Ascending aorta (tissue), 2 donors: Measurements from ENCODE around the gene ATP6V0A1. TPM values are rescaled to one million over a fixed set of nuclear protein-coding genes. Genes with fewer than 3 reads are reported as not detected.

Experiments used
- DNase-seq, 2 donors: peaks; one replicate each; pipeline ENCODE4 v3.0.0-alpha.2; 2019; ENCODE audit warnings: low spot score in 2 of 2
- H3K27ac ChIP-seq, 2 donors: fragments of 200-600 bp; sonication (generic); one replicate each; pipeline ENCODE4 v1.5.1; 2016 to 2017; ENCODE audit warnings: mild to moderate bottlenecking in 1 of 2
- H3K27me3 ChIP-seq: fragments of 200-600 bp; sonication (generic); one replicate; pipeline ENCODE4 v1.5.1; 2017
- H3K36me3 ChIP-seq, 2 donors: fragments of 200-600 bp; sonication (generic); one replicate each; pipeline ENCODE4 v1.5.1; 2016
- H3K4me1 ChIP-seq, 2 donors: fragments of 200-600 bp; sonication (generic); one replicate each; pipeline ENCODE4 v1.5.1; 2016 to 2017; ENCODE audit warnings: mild to moderate bottlenecking in 1 of 2
- H3K4me3 ChIP-seq, 2 donors: fragments of 200-600 bp; sonication (generic); one replicate each; pipeline ENCODE4 v1.5.1; 2016 to 2017; ENCODE audit warnings: mild to moderate bottlenecking in 1 of 2
- H3K9me3 ChIP-seq, 2 donors: fragments of 200-600 bp; sonication (generic); one replicate each; pipeline ENCODE4 v1.5.1; 2016
- intact Hi-C: fragments of 100-400 bp; cut with DNase I; formaldehyde crosslinking; loops from one replicate; pipeline ENCODE4 v1.15.1; 2023
- total RNA-seq: library from RNA; depleted of rRNA; stranded (reverse); fragments of >200 nt; gene quantifications from one replicate; pipeline ENCODE4 v1.1.0, GENCODE V29; 2016
- TF ChIP-seq, protein P1 (sequence below), 3 experiments: fragments of 200-600 bp in 2 of 3; fragments of 450-650 bp in 1 of 3; sonication (generic) in 2 of 3; IDR thresholded peaks; one replicate each; pipeline ENCODE4 v1.5.1; 2016 to 2019; ENCODE audit warnings: antibody characterized with exemption in 3 of 3, mild to moderate bottlenecking in 1 of 3, moderate library complexity in 1 of 3

ATP6V0A1 gene
- total RNA-seq, 1 donor from 2014 or later = 59.0 TPM

DNA sequence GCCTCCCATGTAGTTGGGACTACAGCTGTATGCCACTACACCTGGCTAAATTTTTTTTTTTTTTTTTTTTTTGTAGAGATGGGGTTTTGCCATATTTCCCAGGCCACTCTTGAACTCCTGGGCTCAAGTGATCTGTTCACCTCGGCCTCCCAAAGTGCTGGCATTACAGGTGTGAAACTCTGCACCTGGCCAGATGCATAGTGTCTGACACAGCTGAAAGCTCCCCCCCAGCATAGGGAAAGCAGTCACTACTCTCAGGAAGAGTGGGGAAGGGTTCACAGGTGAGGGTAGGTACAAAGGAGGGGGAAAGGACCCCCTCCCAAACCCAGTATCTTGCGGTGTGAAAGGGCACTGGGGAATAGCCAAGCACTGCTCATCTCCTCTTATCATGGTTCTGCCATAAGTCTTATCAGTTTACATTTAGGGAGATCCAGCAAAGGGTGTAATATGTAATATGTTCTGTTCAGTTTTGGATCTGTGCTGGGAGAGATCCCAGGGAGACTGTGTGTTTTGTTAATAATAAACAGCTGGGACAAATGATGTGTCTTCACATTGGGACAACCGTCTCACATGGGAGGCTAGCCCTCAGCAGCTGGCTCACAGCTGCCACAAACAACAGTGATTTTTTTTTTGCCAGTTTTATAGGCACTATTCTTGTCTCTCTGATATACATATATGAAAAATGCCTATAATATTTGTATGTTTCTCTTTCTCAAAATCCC is 28.8 kb upstream of the ATP6V0A1 start:
- Histone ChIP-seq H3K4me3 (no peak overlapping the region), H3K27ac (no peak overlapping the region), H3K4me1 (peaks cover 0 to 8% of the 10 kb centered on the region in 2 donors), H3K36me3 (no peaks in the 10 kb centered on the region), H3K27me3 (no peaks in the 10 kb centered on the region), H3K9me3 (no peaks in the 10 kb centered on the region)
- no peak for DNase-seq
- intact Hi-C loops = loop anchor here (2.0 kb wide), 1 partner anchor 87 kb away; no protein-coding TSS in a partner anchor
- TF ChIP-seq, protein P1, sequence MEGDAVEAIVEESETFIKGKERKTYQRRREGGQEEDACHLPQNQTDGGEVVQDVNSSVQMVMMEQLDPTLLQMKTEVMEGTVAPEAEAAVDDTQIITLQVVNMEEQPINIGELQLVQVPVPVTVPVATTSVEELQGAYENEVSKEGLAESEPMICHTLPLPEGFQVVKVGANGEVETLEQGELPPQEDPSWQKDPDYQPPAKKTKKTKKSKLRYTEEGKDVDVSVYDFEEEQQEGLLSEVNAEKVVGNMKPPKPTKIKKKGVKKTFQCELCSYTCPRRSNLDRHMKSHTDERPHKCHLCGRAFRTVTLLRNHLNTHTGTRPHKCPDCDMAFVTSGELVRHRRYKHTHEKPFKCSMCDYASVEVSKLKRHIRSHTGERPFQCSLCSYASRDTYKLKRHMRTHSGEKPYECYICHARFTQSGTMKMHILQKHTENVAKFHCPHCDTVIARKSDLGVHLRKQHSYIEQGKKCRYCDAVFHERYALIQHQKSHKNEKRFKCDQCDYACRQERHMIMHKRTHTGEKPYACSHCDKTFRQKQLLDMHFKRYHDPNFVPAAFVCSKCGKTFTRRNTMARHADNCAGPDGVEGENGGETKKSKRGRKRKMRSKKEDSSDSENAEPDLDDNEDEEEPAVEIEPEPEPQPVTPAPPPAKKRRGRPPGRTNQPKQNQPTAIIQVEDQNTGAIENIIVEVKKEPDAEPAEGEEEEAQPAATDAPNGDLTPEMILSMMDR (IDR thresholded peaks at IDR 0.05) = no peak

DNA sequence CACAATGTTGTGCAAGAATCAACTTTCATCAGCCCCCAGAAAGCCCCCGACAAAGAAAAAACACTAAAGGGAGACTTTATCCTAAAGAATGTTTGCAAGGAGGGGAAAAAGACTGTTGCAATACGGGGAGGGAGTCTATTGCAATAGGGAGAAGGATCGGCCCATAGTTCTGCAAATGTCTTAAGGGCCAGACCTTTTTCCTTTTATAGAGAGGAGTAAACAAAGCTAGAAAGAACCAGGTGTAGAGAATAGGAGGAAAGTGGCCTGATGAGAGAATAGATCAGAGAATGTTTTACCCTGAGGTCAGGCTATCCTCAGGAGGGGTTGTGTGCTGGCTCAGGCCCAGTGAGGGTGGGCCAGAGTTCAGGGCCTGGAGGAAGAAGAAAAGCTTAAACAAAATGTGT is 26.9 kb upstream of the ATP6V0A1 start:
- intact Hi-C loops = no loop called here

DNA sequence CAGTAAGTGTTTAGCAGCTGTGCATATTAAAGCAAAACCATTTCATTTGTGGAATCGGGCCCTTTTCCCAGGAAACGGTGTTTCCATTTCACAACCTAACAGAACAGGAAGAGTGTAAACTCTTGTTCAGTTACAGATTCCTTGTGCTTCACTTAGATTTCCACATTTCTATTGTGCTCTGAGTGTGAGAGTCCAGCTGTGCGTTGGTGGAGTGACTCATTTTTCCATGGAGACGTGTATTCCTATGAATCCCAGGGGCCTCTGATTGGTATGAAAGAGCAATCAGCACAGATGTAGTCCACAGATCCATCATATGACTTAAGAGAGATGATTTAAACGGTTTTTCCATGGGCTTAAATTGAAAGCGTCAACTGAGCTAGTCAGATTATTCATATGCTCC is 22.3 kb upstream of the ATP6V0A1 start:
- Histone ChIP-seq H3K27me3 (no peaks in the 10 kb centered on the region), H3K4me1 (no peaks in the 10 kb centered on the region), H3K36me3 (no peaks in the 10 kb centered on the region), H3K9me3 (no peaks in the 10 kb centered on the region), H3K27ac (peak overlapping the region; percentile 28 to 60), H3K4me3 (no peak overlapping the region)
- intact Hi-C loops = loop anchor here (2.0 kb wide), 1 partner anchor 22 kb away; the partner anchor contains the start of gene ATP6V0A1
- TF ChIP-seq, protein P1 (IDR thresholded peaks at IDR 0.05) = no peak
- DNase-seq = peak in 1 of 2 donors; percentile 85

More for the DNA sequence above, 26.9 kb upstream of the ATP6V0A1 start:
- Histone ChIP-seq H3K27ac (no peak overlapping the region), H3K4me3 (no peak overlapping the region), H3K9me3 (no peaks in the 10 kb centered on the region), H3K36me3 (no peaks in the 10 kb centered on the region), H3K4me1 (peaks cover 0 to 8% of the 10 kb centered on the region in 2 donors), H3K27me3 (no peaks in the 10 kb centered on the region)
- TF ChIP-seq, protein P1 (IDR thresholded peaks at IDR 0.05) = no peak
- DNase-seq = no peak

DNA sequence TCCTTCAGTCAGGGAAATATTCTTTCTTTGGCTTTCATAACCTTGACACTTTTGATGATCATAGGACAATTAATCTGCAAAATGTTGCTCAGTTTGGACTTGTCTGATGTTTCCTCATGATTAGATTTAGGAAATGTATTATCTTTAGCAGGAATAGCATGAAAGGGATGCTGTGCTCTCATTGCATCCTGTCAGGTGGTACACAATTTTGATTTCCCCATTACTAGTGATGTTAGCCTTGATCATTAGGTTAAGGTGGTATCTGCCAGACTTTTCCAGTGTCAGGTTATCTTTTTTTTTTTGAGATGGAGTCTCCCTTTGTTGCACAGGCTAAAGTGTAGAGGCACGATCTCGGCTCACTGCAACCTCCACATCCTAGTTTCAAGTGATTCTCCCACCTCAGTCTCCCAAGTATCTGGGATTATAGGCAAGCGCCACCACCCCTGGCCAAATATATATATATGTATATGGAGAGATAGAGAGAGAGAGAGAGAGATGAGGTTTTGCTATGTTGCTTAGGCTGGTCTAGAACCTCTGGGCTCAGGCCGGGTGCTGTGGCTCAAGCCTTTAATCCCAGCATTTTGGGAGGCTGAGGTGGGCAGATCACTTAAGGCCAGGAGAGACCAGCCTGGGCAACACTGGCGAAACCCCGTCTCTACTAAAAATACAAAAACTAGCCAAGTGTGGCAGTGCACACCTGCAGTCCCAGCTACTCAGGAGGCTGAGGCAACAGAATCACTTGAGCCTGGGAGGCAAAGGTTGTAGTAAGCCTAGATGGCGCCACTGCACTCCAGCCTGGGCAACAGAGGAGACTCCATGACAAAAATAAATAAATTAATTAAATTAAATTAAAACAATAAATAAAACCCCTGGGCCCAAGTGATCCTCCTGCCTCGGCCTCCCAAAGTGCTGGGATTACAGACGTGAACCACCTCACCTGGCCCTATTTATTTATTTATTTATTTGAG is 19.8 kb upstream of the ATP6V0A1 start:
- no peak overlapping the region for H3K27ac ChIP-seq
- intact Hi-C loops = no loop called here
- no peaks in the 10 kb centered on the region for H3K9me3 ChIP-seq
- no peaks in the 10 kb centered on the region for H3K27me3 ChIP-seq
- H3K4me3 ChIP-seq = no peak overlapping the region
- no peaks in the 10 kb centered on the region for H3K4me1 ChIP-seq
- no peak for DNase-seq
- H3K36me3 ChIP-seq = no peaks in the 10 kb centered on the region
- TF ChIP-seq, protein P1 (IDR thresholded peaks at IDR 0.05) = peak in 2 of 3 experiments; percentile 13 to 41

DNA sequence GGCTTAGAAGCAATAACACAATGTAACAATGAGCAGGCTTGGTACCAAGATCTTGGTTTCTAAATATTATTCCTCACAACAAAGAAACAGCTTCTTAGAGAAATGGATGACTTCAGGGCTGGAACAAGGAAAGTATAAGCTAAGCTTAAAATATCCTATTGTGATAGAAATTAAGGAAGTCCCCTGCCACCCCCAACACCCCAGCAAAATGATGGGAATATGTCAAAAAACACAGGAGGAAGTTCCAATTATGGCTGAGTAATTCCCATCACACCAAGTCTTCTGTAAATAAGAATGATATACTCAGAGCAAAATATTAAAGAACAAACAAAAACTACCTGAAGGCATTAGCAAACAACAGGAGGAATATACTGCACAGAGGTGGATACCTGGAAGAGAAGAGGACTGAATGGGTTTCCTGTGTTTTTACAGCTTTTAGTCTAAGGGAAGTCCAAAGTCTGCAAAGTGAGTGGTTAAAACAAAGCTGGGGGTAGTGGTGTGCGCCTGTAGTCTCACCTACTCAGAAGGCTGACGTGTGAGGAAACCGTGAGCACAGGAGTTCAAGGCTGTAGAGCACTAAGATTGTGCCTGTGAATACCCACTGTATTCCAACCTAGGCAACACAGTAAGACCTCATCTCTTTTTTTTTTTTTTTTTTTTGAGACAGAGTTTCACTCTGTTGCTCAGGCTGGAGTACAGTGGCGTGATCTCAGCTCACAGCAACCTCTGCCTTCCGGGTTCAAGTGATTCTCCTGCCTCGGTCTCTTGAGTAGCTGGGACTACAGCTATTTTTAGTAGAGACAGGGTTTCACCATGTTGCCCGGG is 17.1 kb upstream of the ATP6V0A1 start:
- Histone ChIP-seq H3K9me3 (no peaks in the 10 kb centered on the region), H3K4me1 (no peaks in the 10 kb centered on the region), H3K27me3 (no peaks in the 10 kb centered on the region), H3K4me3 (no peak overlapping the region), H3K27ac (no peak overlapping the region), H3K36me3 (no peaks in the 10 kb centered on the region)
- intact Hi-C loops = no loop called here
- TF ChIP-seq, protein P1 (IDR thresholded peaks at IDR 0.05) = no peak
- no peak for DNase-seq
